IMR-90 (cell line): ENCODE measurements around the gene FAM118A. TPM values are rescaled to one million over a fixed set of nuclear protein-coding genes. Genes with fewer than 3 reads are reported as not detected.

ENCODE experiments used
- ATAC-seq: fragments of 200-7000 bp; cut with Tn5 transposase; 2 replicates; pipeline ENCODE4 v1.9.1; 2020; ENCODE audit warnings: low read depth, mild to moderate bottlenecking, moderate library complexity
- BruUV-seq: library from RNA; stranded (reverse); fragments of 400-500 nt; replicated peaks from 2 replicates; lab custom pipeline; 2021; lab: Mats Ljungman, UMichigan
- CTCF ChIA-PET: fragments of 300-600 bp; formaldehyde crosslinking; extraction: SDS; loops from one replicate; lab custom pipeline; 2021; ENCODE audit warnings: antibody characterized with exemption; lab: Yijun Ruan, JAX
- POLR2A ChIA-PET: fragments of 300-600 bp; sonication (Branson Sonifier 250); formaldehyde crosslinking; loops from one replicate; lab custom pipeline; 2022; ENCODE audit warnings: antibody characterized with exemption; ENCODE audit not compliant: unreplicated experiment; lab: Charles Lee
- DNase-seq: peaks from one replicate; pipeline ENCODE4 v3.0.0; 2013
- H2AFZ ChIP-seq: replicated peaks from 2 replicates; pipeline ENCODE3; 2013; ENCODE audit warnings: low read length, mild to moderate bottlenecking; ENCODE audit not compliant: poor library complexity
- H2AK5ac ChIP-seq: 2 replicates; pipeline ENCODE4 v1.6.1; 2013; ENCODE audit warnings: low read depth, low read length, inconsistent platforms
- H2AK9ac ChIP-seq: replicated peaks from 2 replicates; pipeline ENCODE3; 2013; ENCODE audit warnings: mild to moderate bottlenecking, low read depth, low read length, moderate library complexity; ENCODE audit not compliant: poor library complexity
- H2BK120ac ChIP-seq: 2 replicates; pipeline ENCODE4 v1.6.1; 2013; ENCODE audit warnings: low read depth, low read length, inconsistent platforms
- H2BK15ac ChIP-seq: 3 replicates; pipeline ENCODE4 v1.6.1; 2013; ENCODE audit warnings: low read depth, low read length, inconsistent platforms
- H2BK20ac ChIP-seq: 2 replicates; pipeline ENCODE4 v1.6.1; 2013; ENCODE audit warnings: low read depth, mild to moderate bottlenecking, inconsistent platforms, low read length, moderate library complexity
- H2BK5ac ChIP-seq: 2 replicates; pipeline ENCODE4 v1.6.1; 2013; ENCODE audit warnings: mild to moderate bottlenecking, low read depth, low read length, inconsistent platforms; ENCODE audit not compliant: poor library complexity, severe bottlenecking
- H3K14ac ChIP-seq: replicated peaks from 2 replicates; pipeline ENCODE4 v1.6.1; 2013; ENCODE audit warnings: low read depth, low read length, inconsistent platforms
- H3K18ac ChIP-seq: 2 replicates; pipeline ENCODE4 v1.6.1; 2013; ENCODE audit warnings: low read depth, low read length, control low read depth
- H3K23ac ChIP-seq: 2 replicates; pipeline ENCODE4 v1.6.1; 2013; ENCODE audit warnings: low read depth, low read length, inconsistent platforms
- H3K27ac ChIP-seq: 2 replicates; pipeline ENCODE4 v1.5.1; 2013; ENCODE audit warnings: mild to moderate bottlenecking, control low read depth, low read length; ENCODE audit not compliant: insufficient read depth
- H3K27me3 ChIP-seq: 2 replicates; pipeline ENCODE4 v1.6.1; 2013; ENCODE audit warnings: low read length; ENCODE audit not compliant: control insufficient read depth, insufficient read depth
- H3K36me3 ChIP-seq: 2 replicates; pipeline ENCODE4 v1.6.1; 2013; ENCODE audit warnings: low read length, mixed read lengths; ENCODE audit not compliant: control insufficient read depth, insufficient read depth
- H3K4ac ChIP-seq: 2 replicates; pipeline ENCODE4 v1.6.1; 2013; ENCODE audit warnings: low read depth, low read length, inconsistent platforms
- H3K4me1 ChIP-seq: 2 replicates; pipeline ENCODE4 v1.6.1; 2013; ENCODE audit warnings: low read length, mixed read lengths; ENCODE audit not compliant: control insufficient read depth, insufficient read depth
- H3K4me2 ChIP-seq: 2 replicates; pipeline ENCODE4 v1.6.1; 2013; ENCODE audit warnings: low read depth, mild to moderate bottlenecking, control low read depth, low read length, moderate library complexity
- H3K4me3 ChIP-seq: 2 replicates; pipeline ENCODE4 v1.5.1; 2013; ENCODE audit warnings: low read depth, mild to moderate bottlenecking, control low read depth, low read length, moderate library complexity; ENCODE audit not compliant: insufficient read depth
- H3K56ac ChIP-seq: 2 replicates; pipeline ENCODE4 v1.6.1; 2013; ENCODE audit warnings: low read length, inconsistent platforms; ENCODE audit not compliant: insufficient read depth; ENCODE audit errors: extremely low read depth
- H3K79me1 ChIP-seq, 2 experiments: 2 replicates each; pipeline ENCODE4 v1.6.1; 2013; ENCODE audit warnings: low read length in 2 of 2, inconsistent platforms in 1 of 2, low read depth in 1 of 2
- H3K9ac ChIP-seq: 2 replicates; pipeline ENCODE4 v1.6.1; 2013; ENCODE audit warnings: low read depth, low read length, control low read depth
- H3K9me1 ChIP-seq: 2 replicates; pipeline ENCODE4 v1.6.1; 2013; ENCODE audit warnings: low read length, inconsistent platforms; ENCODE audit not compliant: insufficient read depth
- H3K9me3 ChIP-seq: 2 replicates; pipeline ENCODE4 v1.6.1; 2013; ENCODE audit warnings: low read length; ENCODE audit not compliant: control insufficient read depth, insufficient read depth
- H4K20me1 ChIP-seq: 2 replicates; pipeline ENCODE4 v1.6.1; 2013; ENCODE audit warnings: low read length, inconsistent platforms; ENCODE audit not compliant: insufficient read depth
- H4K5ac ChIP-seq: 2 replicates; pipeline ENCODE4 v1.6.1; 2013; ENCODE audit warnings: mild to moderate bottlenecking, low read depth, low read length, control low read depth
- H4K8ac ChIP-seq, 2 experiments: 2 replicates each; pipeline ENCODE4 v1.6.1; 2013; ENCODE audit warnings: low read depth in 2 of 2, low read length in 2 of 2, control low read depth in 1 of 2, inconsistent platforms in 1 of 2
- H4K91ac ChIP-seq: 2 replicates; pipeline ENCODE4 v1.6.1; 2013; ENCODE audit warnings: low read depth, low read length, inconsistent platforms; ENCODE audit not compliant: insufficient read depth
- BHLHE40 ChIP-seq: fragments of 150-350 bp; IDR thresholded peaks from 2 replicates; pipeline ENCODE4 v1.6.1; 2016; ENCODE audit warnings: mild to moderate bottlenecking, low read depth, low read length
- CEBPB ChIP-seq: IDR thresholded peaks from 2 replicates; pipeline ENCODE4 v1.6.1; 2012; ENCODE audit warnings: low read depth, low read length, improper control_type of control experiment
- MAFK ChIP-seq: IDR thresholded peaks from 2 replicates; pipeline ENCODE4 v1.6.1; 2012; ENCODE audit warnings: low read depth, low read length, improper control_type of control experiment
- MAZ ChIP-seq: IDR thresholded peaks from 2 replicates; pipeline ENCODE4 v1.6.1; 2012; ENCODE audit warnings: low read depth, mild to moderate bottlenecking, low read length, improper control_type of control experiment, moderate library complexity, borderline replicate concordance
- NFE2L2 ChIP-seq: fragments of 150-350 bp; IDR thresholded peaks from 2 replicates; pipeline ENCODE4 v1.6.1; 2016; ENCODE audit warnings: low read depth, mild to moderate bottlenecking, low read length
- RCOR1 ChIP-seq: IDR thresholded peaks from 2 replicates; pipeline ENCODE4 v1.6.1; 2012; ENCODE audit warnings: mild to moderate bottlenecking, low read length, improper control_type of control experiment; ENCODE audit not compliant: insufficient replicate concordance
- WGBS, 2 experiments: methylation state at CpG; one replicate each; pipeline versions ENCODE4 v1.1.5 to v1.1.7; 2013; ENCODE audit warnings: missing lambda C conversion rate in 2 of 2; ENCODE audit not compliant: insufficient read length in 1 of 2; ENCODE audit errors: extremely low coverage in 2 of 2; 5-methylcytosine and 5-hydroxymethylcytosine counted together
- dilution Hi-C: fragments of 300-500 bp; cut with HindIII; formaldehyde crosslinking; loops from one replicate; pipeline ENCODE4 v1.14.3; 2018; ENCODE audit warnings: low sequenced_read_pairs; ENCODE audit not compliant: unreplicated experiment
- in situ Hi-C: fragments of 300-500 bp; cut with MboI; formaldehyde crosslinking; loops from 3 replicates; pipeline ENCODE4 v1.14.3; 2019; ENCODE audit warnings: low sequenced_read_pairs, inconsistent platforms, mixed read lengths
- intact Hi-C: fragments of 100-400 bp; cut with micrococcal nuclease; formaldehyde crosslinking; loops from 2 replicates; pipeline ENCODE4 v1.10.0; 2022
- polyA plus RNA-seq, 3 experiments: library from polyadenylated mRNA; depleted of rRNA; stranded (reverse); fragments of >200 nt; gene quantifications; 2 replicates each; pipeline ENCODE4 v1.2.3, GENCODE V29; 2012; ENCODE audit warnings: low replicate concordance in 1 of 3
- total RNA-seq: library from RNA; depleted of rRNA; stranded (reverse); fragments of >200 nt; gene quantifications from 2 replicates; pipeline ENCODE4 v1.2.3, GENCODE V29; 2012

FAM118A gene
- total and polyA plus RNA-seq, 2 of the 4 experiments (the other 2 are of a cell fraction), result 20.6 to 95.6 TPM

GRCh38 chr22:45349916-45350315 is 40.2 kb downstream of the FAM118A start:
- no peaks in the 10 kb centered on the region for H4K20me1 ChIP-seq
- no peak overlapping the region for H3K23ac ChIP-seq
- H3K36me3 ChIP-seq, result 0 out of 2 replicates have a peak, but pooled peaks cover 2% of the 10 kb centered on the region
- H2AFZ ChIP-seq, result no peak overlapping the region
- H3K79me1 ChIP-seq, result no peaks in the 10 kb centered on the region
- DNase-seq (no peak), ATAC-seq (no peak)
- H2BK15ac ChIP-seq, result no peak overlapping the region
- ChIA-PET CTCF (no interaction called here), POLR2A (no interaction called here)
- H3K4ac ChIP-seq, result no peak overlapping the region
- H3K4me1 ChIP-seq, result no peaks in the 10 kb centered on the region
- H4K5ac ChIP-seq, result no peak overlapping the region
- no peak overlapping the region for H2BK5ac ChIP-seq
- no peak overlapping the region for H3K27ac ChIP-seq
- H4K8ac ChIP-seq, result no peak overlapping the region
- H2BK20ac ChIP-seq, result no peak overlapping the region
- no peak overlapping the region for H2AK9ac ChIP-seq
- no peak overlapping the region for H3K18ac ChIP-seq
- WGBS, 2 experiments, result no CpG with 5 or more reads among the region's 3 CpGs
- no peak overlapping the region for H2BK120ac ChIP-seq
- no peak overlapping the region for H3K4me3 ChIP-seq
- no peaks in the 10 kb centered on the region for H3K9me3 ChIP-seq
- in situ Hi-C loops (no loop called here), dilution Hi-C loops (no loop called here), intact Hi-C loops (no loop called here)
- no peak overlapping the region for H3K56ac ChIP-seq
- no peaks in the 10 kb centered on the region for H3K27me3 ChIP-seq
- no TSS peak for BruUV-seq
- H3K4me2 ChIP-seq, result no peak overlapping the region
- no peak overlapping the region for H2AK5ac ChIP-seq
- no peak for TF ChIP-seq BHLHE40
- no peak for TF ChIP-seq CEBPB
- TF ChIP-seq MAFK, result no peak
- TF ChIP-seq NFE2L2, result no peak
- no peak for TF ChIP-seq RCOR1
- TF ChIP-seq MAZ, result no peak
- H3K14ac ChIP-seq, result no peak overlapping the region
- peaks cover 4% of the 10 kb centered on the region; the same call in 1 of the 2 replicates for H3K9me1 ChIP-seq
- no peak overlapping the region for H4K91ac ChIP-seq
- H3K9ac ChIP-seq, result no peak overlapping the region
